ENCODE measurements around the gene SNN.

Gene SNN

DNA sequence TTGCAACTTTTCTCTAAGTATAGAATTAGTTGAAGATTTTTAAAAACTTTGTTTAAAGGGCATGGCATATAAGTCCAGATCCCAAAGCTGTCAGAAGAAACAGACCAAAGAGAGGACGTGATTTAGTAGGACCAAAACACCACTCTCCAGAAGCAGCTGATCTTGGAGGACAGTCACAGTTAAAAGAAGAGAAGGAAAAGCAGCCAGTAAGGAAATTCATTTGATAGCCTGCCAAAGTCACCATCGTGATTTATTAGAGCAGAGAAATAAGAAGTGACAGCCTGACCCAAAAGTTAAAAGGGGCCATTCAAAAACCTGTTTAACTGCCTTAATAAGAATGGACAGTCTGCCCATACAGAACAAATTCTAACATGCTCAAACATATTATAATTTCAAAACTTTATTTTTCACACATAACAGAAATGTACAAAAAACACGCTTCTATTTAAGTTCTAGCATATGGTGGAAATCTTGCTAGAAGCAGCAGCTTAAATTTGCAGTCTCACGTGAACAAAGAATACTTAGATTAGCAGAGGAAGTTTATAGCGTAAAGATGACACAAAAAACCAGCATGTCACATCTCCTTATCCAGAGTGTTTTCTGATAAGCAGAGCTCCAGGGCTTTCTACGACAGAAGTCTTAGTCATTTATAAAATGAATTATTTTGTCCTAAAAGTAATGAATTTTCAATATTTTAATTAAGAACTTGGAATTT lies 37.2 kb downstream of the SNN start:
- no peak for DNase-seq

DNA sequence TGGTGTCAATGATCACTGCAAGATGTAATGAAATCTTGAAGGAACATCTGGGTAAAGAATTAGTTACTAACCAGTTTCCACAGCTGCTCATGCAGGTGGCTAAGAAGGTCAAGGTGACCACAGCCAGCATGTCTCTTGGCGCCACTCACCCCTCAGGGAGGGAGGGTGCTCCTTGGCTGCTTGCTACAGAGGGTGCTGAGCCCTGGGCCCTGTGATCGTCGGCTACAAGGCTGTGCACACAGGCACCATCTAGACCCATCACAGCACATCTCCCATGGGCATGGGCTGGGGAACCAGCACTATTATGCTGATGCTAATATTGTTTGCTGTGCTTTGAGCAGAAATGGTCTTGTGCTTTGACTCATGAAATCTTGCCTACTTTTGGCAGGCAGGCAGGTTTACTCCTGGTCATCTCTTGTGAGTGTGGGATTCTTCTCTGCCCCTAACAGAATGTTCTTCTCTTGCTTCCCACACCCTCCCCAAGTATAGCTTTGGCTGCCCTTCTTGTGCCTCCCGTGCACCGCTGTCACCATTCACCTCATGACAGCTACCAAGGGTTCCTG lies 38.0 kb downstream of the SNN start:
- DNase-seq: no peak

DNA sequence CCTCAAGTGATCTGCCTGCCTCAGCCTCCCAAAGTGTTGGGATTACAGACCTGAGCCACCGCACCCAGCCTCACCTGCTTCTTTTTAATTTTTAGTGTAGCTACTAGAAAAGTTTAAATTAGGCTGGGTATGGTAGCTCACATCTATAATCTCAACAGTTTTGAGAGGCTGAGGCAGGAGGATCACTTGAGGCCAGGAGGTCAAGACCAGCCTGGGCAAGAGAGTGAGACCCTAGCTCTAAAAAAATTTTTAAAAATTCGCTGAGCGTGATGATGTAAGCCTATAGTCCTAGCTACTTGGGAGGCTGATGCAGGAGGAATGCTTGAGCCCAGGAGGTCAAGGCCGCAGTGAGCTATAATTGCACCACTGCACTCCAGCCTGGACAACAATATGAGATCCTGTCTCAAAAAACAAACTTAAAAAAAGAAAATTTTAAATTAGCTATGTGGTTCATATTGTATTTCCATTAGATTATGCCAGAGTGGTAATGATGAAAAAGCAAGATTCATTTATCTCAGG lies 39.5 kb downstream of the SNN start:
- DNase-seq: no peak

DNA sequence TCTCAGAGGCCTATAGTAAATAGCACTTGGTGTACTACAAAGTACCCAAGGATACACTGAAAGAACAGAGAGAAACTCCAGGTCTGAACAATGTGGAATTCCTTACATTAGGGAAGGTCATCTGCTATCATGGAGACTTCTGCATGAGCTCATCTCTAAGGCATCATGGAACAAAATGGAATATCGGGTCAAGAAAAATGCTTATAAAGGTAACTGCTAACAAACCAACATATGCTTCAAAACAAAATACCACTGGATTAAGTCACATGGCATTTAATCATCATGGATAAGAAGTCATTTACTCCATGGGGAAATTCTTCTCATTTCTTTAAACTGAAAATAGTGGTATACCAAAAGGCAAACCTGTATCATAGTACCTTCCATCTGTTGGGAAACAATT lies 40.2 kb downstream of the SNN start:
- no peak for DNase-seq

DNA sequence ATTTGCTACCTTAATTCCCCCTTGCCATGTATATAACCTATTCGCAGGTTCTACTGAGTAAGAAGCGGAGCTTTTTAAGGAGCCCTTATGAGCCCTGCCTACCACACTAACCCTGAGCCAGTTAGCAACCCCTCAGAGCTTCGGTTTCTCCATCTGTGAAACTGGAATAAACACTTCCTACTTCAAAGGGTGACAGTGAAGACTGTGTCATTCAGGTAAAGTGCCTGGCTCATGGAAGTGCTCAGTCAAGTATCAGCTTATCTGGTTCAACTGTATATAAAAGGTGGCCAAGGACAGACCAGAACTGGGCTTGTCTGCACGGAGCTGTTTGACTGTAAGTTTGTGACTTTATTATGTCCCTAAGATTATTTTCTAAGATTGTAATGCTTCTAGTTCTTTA lies 43.4 kb downstream of the SNN start:
- no peak for DNase-seq

DNA sequence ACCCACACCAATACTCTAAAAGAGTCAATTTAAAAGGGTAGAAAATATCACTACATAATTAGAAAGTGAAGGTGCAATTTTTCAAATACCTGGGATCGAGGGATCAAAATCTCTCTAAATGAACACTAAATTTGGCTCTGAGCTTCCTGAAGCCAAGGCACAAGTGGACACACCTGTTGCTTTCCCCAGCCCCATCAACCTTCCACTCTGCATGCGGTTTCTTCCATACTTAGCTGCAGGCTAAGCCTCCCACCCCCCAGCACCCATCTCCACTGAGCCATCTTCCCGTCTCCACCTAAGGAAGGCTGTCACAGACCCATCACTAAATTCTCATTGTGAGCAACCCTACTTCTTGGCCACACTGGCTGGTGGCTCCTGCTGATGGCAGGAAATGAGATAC lies 43.9 kb downstream of the SNN start:
- no peak for DNase-seq

DNA sequence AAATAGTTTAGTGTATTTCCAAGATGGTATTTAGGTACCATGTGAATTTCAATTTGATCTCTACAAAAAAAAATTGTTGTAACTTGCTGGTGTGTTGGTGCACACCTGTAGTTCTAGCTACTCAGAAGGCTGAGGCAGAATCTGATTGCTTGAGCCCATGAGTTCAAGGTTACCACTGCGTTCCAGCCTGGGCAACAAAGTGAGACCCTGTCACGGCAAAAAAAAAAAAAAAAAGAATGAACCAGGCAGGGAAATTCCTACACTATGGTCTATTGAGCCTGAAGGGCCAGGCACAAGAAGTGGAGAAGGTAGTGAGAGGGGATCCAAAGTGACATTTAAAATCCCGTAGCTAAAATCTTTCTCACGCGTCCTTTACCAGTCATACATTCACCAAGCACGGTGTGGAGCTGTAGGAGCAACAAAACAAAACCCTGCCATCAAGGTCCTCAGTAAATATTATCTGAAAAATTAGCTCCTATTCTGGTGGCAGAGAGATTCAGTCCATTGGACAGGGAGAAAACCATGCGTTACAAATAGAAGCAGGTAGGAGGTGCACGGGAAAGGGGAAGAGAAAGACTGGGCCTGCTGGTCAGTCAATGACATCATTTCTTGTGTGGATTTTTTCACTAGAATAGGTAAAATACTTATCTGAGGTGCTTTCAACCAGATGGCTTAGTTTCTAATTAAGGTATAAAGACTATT lies 47.1 kb downstream of the SNN start:
- no peak for DNase-seq

DNA sequence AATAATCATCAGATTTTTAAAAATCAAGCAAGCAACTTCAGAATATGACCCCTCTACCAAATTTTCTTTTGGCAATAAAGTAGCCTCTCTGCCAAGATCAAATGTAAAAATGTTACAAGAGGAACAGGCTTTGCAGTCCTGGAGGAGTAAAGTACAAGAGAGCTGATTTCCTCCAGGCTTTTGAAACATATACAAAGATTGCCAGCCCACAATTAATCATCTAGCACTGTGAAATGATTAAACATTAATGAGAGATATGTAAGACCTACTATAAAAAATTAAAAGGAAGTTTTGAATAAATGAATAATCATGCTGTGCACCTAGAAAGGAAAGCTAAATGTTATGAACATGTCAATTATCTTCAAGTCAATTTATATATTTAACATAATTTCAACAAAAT lies 48.1 kb downstream of the SNN start:
- no peak for DNase-seq

DNA sequence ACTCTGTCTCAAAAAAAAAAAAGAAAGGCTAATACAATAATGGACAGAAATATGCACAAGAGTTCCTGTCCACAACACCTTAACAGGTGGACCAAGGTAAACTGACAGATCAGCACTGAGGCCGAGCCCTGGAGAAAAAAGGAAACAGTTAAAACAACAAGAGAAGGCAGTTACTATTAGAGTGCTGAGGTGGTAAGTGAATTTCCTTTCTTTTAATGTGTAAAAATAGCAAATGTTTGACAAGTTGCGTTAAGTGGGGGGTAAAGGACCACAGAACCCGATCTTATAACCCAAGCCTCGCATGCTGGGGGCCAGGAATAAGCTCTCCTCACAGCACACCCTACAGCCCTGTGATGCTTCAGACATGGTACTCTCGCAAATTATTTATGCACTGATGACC lies 49.6 kb downstream of the SNN start:
- DNase-seq: no peak

DNA sequence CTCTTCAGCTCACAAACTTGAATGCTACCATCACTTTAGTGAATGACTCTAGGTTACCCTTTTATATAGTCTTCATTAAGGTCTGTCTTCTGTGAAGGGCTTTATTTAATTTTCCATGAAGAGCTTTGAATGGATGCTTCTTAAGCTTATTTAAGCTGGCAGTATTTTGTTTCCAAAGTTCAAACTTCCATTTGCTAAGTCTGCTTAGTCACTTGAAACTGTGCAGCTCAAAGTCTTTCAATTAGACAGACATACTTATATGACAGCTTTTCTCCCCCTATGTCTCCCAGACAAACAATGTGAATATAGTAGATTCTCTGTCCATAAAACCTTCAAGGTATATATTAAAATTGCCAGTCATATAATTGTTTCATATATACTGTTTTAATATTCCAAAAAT lies 50.9 kb downstream of the SNN start:
- DNase-seq: no peak

DNA sequence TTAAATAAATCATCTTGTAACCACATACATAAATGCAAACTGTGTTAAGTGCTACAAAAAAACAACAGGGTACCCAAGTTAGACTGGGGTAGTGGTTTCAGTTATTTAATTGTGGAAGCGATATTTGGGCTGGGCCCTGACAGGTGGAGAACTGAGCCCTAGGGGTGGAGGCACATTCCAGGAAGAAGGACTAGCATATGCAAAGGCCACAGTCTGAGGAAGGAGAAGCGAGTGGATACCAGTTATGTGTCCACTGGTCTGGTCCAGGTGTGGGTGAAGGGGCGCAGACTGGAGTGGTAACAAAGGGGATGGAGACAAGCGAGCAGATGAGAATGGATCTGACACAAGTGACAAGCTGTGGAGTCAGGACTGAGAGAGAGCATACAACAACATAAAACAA lies 51.5 kb downstream of the SNN start:
- DNase-seq: no peak

DNA sequence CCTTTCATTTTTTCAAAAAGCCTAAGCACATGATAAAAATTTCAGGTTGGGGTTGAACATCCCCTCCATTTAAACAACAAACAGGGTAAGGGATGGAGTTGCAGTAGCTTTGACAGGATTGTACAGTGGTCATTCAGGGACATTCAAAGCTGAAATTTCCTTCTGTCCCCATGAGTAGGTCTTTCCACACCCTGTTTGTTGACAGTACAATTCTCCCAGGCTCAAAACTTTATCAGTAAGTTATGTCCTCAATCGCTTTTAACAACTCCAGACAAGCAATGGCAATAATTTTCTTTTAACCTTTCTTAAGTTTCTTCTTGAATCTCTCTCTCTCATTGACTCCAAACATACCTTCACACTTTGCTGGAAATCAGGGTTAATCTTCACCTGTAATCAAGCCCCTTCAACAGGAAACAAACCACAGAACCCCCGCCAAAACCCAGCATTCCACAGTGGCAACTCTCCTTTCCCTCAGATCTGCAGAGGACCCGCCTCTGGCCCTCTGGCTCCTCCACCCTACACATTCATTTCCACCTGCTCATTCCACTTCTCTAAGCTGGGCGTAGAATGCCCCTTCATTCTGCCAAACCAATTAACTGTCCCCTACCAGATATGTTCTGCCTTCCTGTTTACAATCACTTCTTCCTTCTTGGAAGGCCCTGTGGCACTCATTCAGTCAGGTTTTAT lies 53.7 kb downstream of the SNN start:
- DNase-seq: no peak

DNA sequence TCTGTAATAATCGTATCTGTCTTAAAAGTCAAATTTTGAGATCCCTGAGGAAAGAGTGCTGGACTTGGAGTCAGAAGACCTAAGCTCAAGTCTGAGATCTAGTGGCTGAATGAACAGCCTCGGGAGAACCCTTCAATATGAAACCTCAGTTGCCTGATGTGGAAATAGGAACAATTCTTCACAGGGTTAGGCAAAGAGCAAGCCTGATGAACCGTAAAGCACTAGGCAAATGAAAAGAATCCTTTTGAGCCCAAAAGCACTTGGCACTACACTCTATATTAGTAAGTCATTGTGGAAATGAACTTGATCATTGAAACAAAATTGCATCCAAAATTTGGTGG lies 54.2 kb downstream of the SNN start:
- DNase-seq: no peak

DNA sequence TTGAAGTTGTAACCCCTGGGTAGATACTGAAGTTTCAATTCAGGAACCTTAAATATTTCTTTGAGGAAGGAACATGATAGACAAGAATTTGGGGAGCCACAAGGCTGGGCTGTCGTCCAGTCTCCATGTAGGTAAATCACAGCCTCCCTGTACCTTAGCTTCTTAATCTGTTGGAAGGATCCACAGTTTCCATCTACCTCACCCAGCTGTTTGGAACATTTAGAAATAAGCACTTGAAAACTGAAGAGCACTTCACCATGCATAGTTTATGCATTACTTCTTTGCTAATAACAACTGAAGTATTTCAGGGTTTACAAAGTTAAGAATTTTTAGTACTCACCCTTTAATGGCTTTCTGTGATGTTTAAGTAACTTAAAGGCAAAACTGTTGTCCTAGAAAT lies 57.2 kb downstream of the SNN start:
- no peak for DNase-seq

DNA sequence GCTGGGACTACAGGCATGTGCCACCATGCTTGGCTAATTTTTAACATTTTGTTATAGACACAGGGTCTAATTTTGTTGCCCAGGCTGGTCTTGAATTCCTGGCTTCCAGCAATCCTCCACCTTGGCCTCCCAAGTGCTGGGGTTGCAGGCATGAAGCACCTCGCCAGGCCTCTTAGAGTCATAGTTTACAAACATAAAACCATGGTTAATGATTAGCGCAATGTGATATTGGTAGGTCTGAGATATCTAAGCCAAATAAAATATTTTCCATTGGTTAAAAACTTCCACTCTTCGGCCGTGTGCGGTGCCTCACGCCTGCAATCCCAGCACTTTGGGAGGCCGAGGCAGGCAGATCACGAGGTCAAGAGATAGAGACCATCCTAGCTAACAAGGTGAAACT lies 57.8 kb downstream of the SNN start:
- no peak for DNase-seq

DNA sequence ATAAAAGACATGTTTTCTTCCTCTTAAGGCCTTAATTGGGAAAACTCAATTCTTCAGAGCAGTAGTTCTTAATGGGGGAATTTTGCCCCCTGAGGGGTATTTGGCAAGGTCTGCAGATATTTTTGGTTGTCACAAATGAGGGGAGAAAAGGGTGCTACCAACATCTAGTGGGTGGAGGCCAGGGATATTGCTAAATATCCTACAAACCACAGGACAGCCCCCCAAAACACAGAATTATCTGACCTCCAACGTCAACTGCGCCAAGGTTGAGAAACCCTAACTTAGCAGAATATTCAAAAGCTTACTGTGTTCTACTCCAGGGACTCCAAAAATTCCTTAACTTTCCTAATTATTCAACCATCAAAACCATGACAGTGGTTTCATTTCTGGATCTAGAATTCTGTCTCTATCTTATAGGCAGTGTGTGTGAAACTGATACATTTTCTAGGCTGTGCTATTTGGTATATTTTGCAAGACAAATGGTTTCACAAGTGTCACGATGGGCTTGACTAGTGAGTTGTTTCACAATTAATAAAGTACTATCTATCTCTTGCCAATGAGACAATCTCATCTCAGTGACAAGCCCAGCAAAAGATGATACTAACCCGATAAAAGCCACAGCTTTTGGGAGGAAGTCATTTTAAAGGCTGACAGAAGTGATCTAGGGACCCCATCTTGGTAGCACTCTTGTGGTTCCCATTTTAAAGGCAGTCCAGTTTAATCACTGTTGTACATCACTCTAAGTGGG lies 59.7 kb downstream of the SNN start:
- DNase-seq: no peak
